ENCODE measurements around the gene RANBP9.
A peak's percentile ranks its signal among the peaks of the same experiment; 100 is the strongest.

RANBP9 gene

GRCh38 chr6:13703496-13703895, 8.1 kb downstream of the RANBP9 start:
- H3K4me2 ChIP-seq (ENCODE audit: low read length) = peak overlapping the region; percentile 42
- H3F3A ChIP-seq (ENCODE audit: control insufficient read depth, insufficient read depth) = no peaks in the 10 kb centered on the region; the same call in 1 of the 2 replicates
- no peaks in the 10 kb centered on the region for H3K27me3 ChIP-seq (ENCODE audit: control insufficient read depth, low read length)
- H3K9me3 ChIP-seq (ENCODE audit: control insufficient read depth, insufficient read depth, low read length) = no peaks in the 10 kb centered on the region
- H4K20me1 ChIP-seq (ENCODE audit: control insufficient read depth, insufficient read depth, low read depth, low read length) = peaks cover 24% of the 10 kb centered on the region
- H3K36me3 ChIP-seq (ENCODE audit: control insufficient read depth, low read length) = peaks cover 10% of the 10 kb centered on the region
- TF ChIP-seq, protein P1, sequence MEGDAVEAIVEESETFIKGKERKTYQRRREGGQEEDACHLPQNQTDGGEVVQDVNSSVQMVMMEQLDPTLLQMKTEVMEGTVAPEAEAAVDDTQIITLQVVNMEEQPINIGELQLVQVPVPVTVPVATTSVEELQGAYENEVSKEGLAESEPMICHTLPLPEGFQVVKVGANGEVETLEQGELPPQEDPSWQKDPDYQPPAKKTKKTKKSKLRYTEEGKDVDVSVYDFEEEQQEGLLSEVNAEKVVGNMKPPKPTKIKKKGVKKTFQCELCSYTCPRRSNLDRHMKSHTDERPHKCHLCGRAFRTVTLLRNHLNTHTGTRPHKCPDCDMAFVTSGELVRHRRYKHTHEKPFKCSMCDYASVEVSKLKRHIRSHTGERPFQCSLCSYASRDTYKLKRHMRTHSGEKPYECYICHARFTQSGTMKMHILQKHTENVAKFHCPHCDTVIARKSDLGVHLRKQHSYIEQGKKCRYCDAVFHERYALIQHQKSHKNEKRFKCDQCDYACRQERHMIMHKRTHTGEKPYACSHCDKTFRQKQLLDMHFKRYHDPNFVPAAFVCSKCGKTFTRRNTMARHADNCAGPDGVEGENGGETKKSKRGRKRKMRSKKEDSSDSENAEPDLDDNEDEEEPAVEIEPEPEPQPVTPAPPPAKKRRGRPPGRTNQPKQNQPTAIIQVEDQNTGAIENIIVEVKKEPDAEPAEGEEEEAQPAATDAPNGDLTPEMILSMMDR (IDR thresholded peaks at IDR 0.05; ENCODE audit: low read depth, low read length, poor library complexity, severe bottlenecking) = no peak
- no peak for TF ChIP-seq EZH2phosphoT487 (IDR thresholded peaks at IDR 0.05; ENCODE audit: borderline replicate concordance, low read length)
- H3K79me2 ChIP-seq (ENCODE audit: control insufficient read depth, low read length) = peaks cover 99% of the 10 kb centered on the region
- peak overlapping the region; percentile 26 for H3K4me3 ChIP-seq (ENCODE audit: low read length)
- H3K27ac ChIP-seq (ENCODE audit: low read depth, low read length) = peak overlapping the region; percentile 13
- H3K9me2 ChIP-seq (replicated peaks; ENCODE audit: control insufficient read depth, low read length) = no peaks in the 10 kb centered on the region
- peaks cover 53% of the 10 kb centered on the region for H3K4me1 ChIP-seq (ENCODE audit: control insufficient read depth, low read length)

GRCh38 chr6:13702809-13703302, 8.8 kb downstream of the RANBP9 start:
- Histone ChIP-seq H3K4me1 (ENCODE audit: control insufficient read depth, low read length) (peaks cover 53% of the 10 kb centered on the region), H3K4me3 (ENCODE audit: low read length) (peak overlapping the region; percentile 26), H3K9me2 (replicated peaks; ENCODE audit: control insufficient read depth, low read length) (no peaks in the 10 kb centered on the region), H3K36me3 (ENCODE audit: control insufficient read depth, low read length) (peaks cover 12% of the 10 kb centered on the region), H3F3A (ENCODE audit: control insufficient read depth, insufficient read depth) (no peaks in the 10 kb centered on the region; the same call in 1 of the 2 replicates), H3K27me3 (ENCODE audit: control insufficient read depth, low read length) (no peaks in the 10 kb centered on the region), H3K9me3 (ENCODE audit: control insufficient read depth, insufficient read depth, low read length) (no peaks in the 10 kb centered on the region), H3K27ac (ENCODE audit: low read depth, low read length) (peak overlapping the region; percentile 13), H3K4me2 (ENCODE audit: low read length) (peak overlapping the region; percentile 42), H3K79me2 (ENCODE audit: control insufficient read depth, low read length) (peaks cover 99% of the 10 kb centered on the region), H4K20me1 (ENCODE audit: control insufficient read depth, insufficient read depth, low read depth, low read length) (peaks cover 23% of the 10 kb centered on the region)
- TF ChIP-seq, protein P1 (IDR thresholded peaks at IDR 0.05; ENCODE audit: low read depth, low read length, poor library complexity, severe bottlenecking) = no peak
- TF ChIP-seq EZH2phosphoT487 (IDR thresholded peaks at IDR 0.05; ENCODE audit: borderline replicate concordance, low read length) = no peak

GRCh38 chr6:13700232-13700631, 11.4 kb downstream of the RANBP9 start:
- H3K4me1 ChIP-seq (ENCODE audit: control insufficient read depth, low read length) = peaks cover 75% of the 10 kb centered on the region
- no peaks in the 10 kb centered on the region for H3K27me3 ChIP-seq (ENCODE audit: control insufficient read depth, low read length)
- no peaks in the 10 kb centered on the region for H3K9me3 ChIP-seq (ENCODE audit: control insufficient read depth, insufficient read depth, low read length)
- H4K20me1 ChIP-seq (ENCODE audit: control insufficient read depth, insufficient read depth, low read depth, low read length) = peaks cover 31% of the 10 kb centered on the region
- peaks cover 23% of the 10 kb centered on the region for H3K36me3 ChIP-seq (ENCODE audit: control insufficient read depth, low read length)
- no peak overlapping the region for H3K4me2 ChIP-seq (ENCODE audit: low read length)
- H3K79me2 ChIP-seq (ENCODE audit: control insufficient read depth, low read length) = peaks cover 99% of the 10 kb centered on the region
- H3F3A ChIP-seq (ENCODE audit: control insufficient read depth, insufficient read depth) = no peaks in the 10 kb centered on the region; the same call in 1 of the 2 replicates
- H3K4me3 ChIP-seq (ENCODE audit: low read length) = no peak overlapping the region
- no peaks in the 10 kb centered on the region for H3K9me2 ChIP-seq (replicated peaks; ENCODE audit: control insufficient read depth, low read length)
- no peak overlapping the region for H3K27ac ChIP-seq (ENCODE audit: low read depth, low read length)
- TF ChIP-seq, protein P1 (IDR thresholded peaks at IDR 0.05; ENCODE audit: low read depth, low read length, poor library complexity, severe bottlenecking) = no peak
- TF ChIP-seq EZH2phosphoT487 (IDR thresholded peaks at IDR 0.05; ENCODE audit: borderline replicate concordance, low read length) = no peak

Data from DOHH2 (cell line).